AG04450 (cell line): ENCODE measurements around the gene C2CD2. TPM values are rescaled to one million over a fixed set of nuclear protein-coding genes. Genes with fewer than 3 reads are reported as not detected.

Experiments used
- CTCF ChIA-PET: fragments of 300-600, 350-600 bp; formaldehyde crosslinking; extraction: SDS; loops from one replicate; lab custom pipeline; 2022; ENCODE audit warnings: antibody characterized with exemption, inconsistent platforms; lab: Charles Lee
- POLR2A ChIA-PET: fragments of 350-600 bp; formaldehyde crosslinking; extraction: SDS; loops from one replicate; lab custom pipeline; 2021; ENCODE audit warnings: antibody characterized with exemption, inconsistent platforms; lab: Yijun Ruan, JAX
- DNase-seq: peaks from one replicate; pipeline ENCODE4 v3.0.0-alpha.2; 2011; ENCODE audit warnings: low read depth, low spot score
- H3K27ac ChIP-seq: one replicate; pipeline ENCODE4 v1.5.1; 2012; ENCODE audit warnings: low read depth, low read length, control low read depth
- H3K27me3 ChIP-seq: one replicate; pipeline ENCODE4 v1.6.0; 2012; ENCODE audit warnings: low read length; ENCODE audit not compliant: control insufficient read depth, insufficient read depth
- H3K4me3 ChIP-seq: 2 replicates; pipeline ENCODE4 v1.5.1; 2011; ENCODE audit warnings: mild to moderate bottlenecking, low read depth, low read length, control low read depth
- H3K9me3 ChIP-seq: 2 replicates; pipeline ENCODE4 v1.5.1; 2012; ENCODE audit warnings: low read length; ENCODE audit not compliant: control insufficient read depth, insufficient read depth
- CTCF ChIP-seq: IDR thresholded peaks from 2 replicates; pipeline ENCODE4 v1.5.1; 2011; ENCODE audit warnings: low read depth, low read length, control low read depth, inconsistent platforms
- polyA plus RNA-seq: library from polyadenylated mRNA; depleted of rRNA; stranded (reverse); fragments of >200 nt; gene quantifications from 2 replicates; pipeline ENCODE4 v1.2.3, GENCODE V29; 2011

The C2CD2 gene
- polyA plus RNA-seq, 1 experiment, result 25.4 TPM

- no peak for DNase-seq
- ChIA-PET POLR2A (no interaction called here), CTCF (interaction anchor here (0.6 to 1.7 kb wide), 2 partner anchors 16 to 36 kb away, joined by 3 to 5 read pairs; no protein-coding TSS in a partner anchor)
- Histone ChIP-seq H3K27ac (no peak overlapping the region), H3K27me3 (no peaks in the 10 kb centered on the region), H3K4me3 (no peak overlapping the region), H3K9me3 (no peaks in the 10 kb centered on the region)
- TF ChIP-seq CTCF, result no peak
Observed at GRCh38 chr21:41852151-41852928, 101.5 kb downstream of the C2CD2 start.

GRCh38 chr21:41851090-41851790, 102.6 kb downstream of the C2CD2 start:
- Histone ChIP-seq H3K27me3 (no peaks in the 10 kb centered on the region), H3K9me3 (no peaks in the 10 kb centered on the region), H3K4me3 (no peak overlapping the region), H3K27ac (no peak overlapping the region)
- POLR2A ChIA-PET, result no interaction called here
- CTCF ChIA-PET, result interaction anchor here (1.9 kb wide), 1 partner anchor 34 kb away, joined by 6 read pairs; no protein-coding TSS in a partner anchor
- TF ChIP-seq CTCF, result no peak
- DNase-seq, result no peak

DNA sequence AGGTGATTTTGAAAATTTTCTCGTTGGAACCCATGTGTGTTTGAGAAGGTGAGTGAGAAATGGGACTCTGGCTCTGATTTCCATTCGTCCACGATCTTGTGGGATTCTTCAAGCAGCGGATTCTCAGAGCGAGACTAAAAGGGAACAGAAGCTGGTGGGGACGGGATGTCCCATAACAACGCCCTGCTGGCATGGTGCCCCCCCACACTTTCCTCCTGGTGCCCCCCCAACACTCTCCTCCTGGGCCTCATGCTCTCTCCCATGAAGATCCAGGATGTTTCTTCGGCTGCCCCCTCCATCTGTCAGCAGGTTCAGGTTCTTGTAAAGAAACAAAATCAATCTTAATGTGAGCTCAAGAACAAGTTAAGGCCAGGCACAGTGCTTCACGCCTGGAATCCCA, 103.7 kb downstream of the C2CD2 start:
- H3K27ac ChIP-seq, result no peak overlapping the region
- ChIA-PET CTCF (interaction anchor here (1.9 kb wide), 1 partner anchor 33 kb away, joined by 6 read pairs; no protein-coding TSS in a partner anchor), POLR2A (no interaction called here)
- no peaks in the 10 kb centered on the region for H3K9me3 ChIP-seq
- no peaks in the 10 kb centered on the region for H3K27me3 ChIP-seq
- no peak for DNase-seq
- no peak overlapping the region for H3K4me3 ChIP-seq
- TF ChIP-seq CTCF, result no peak

GRCh38 chr21:41848958-41849580, 104.7 kb downstream of the C2CD2 start:
- no peaks in the 10 kb centered on the region for H3K9me3 ChIP-seq
- CTCF ChIA-PET, result interaction anchor here (0.6 kb wide), 1 partner anchor 10 kb away, joined by 4 read pairs; no protein-coding TSS in a partner anchor
- no peak for TF ChIP-seq CTCF
- DNase-seq, result no peak
- no peak overlapping the region for H3K4me3 ChIP-seq
- POLR2A ChIA-PET, result no interaction called here
- no peaks in the 10 kb centered on the region for H3K27me3 ChIP-seq
- no peak overlapping the region for H3K27ac ChIP-seq
